Renal pelvis (tissue), 4 donors: ENCODE measurements around the gene EFS. TPM values are rescaled to one million over a fixed set of nuclear protein-coding genes. Genes with fewer than 3 reads are reported as not detected.
A peak's percentile ranks its signal among the peaks of the same experiment; 100 is the strongest.
"Not testable (repeated sequence)": the region's sequence is repeated elsewhere in the genome, so short reads cannot be mapped to it uniquely, and the experiment has no call there.

Experiments
- DNase-seq: peaks from one replicate; pipeline ENCODE4 v3.0.0-alpha.2; 2013
- polyA plus RNA-seq, 3 donors: library from polyadenylated mRNA; unstranded; fragments of 120-200 nt; gene quantifications; one replicate each; pipeline ENCODE4 v1.2.1, GENCODE V29; 2013; ENCODE audit not compliant: insufficient read length in 3 of 3

EFS gene
- polyA plus RNA-seq, 3 donors: 41.1 to 55.6 (median 45.5) TPM

- no peak for DNase-seq
Measured at GRCh38 chr14:23344481-23344880, 20.5 kb downstream of the EFS start.

GRCh38 chr14:23339506-23340268 is 25.3 kb downstream of the EFS start:
- DNase-seq: no peak

DNA sequence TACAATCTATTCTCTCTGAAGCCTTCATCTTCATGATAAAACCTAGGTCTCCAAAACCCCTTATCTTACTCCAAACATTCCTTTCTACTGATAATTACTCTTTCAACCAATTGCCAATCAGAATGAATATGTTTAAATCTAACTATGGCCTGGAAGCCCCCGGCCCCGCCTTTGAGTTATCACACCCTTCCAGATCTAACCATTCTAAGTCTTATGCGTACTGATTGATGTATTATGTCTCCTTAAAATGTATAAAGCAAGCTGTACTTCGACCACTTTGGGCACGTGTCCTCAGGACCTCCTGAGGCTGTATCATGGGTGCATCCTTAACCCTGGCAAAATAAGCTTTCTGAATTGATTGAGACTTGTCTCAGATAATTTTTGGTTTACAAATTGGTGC is 29.3 kb downstream of the EFS start:
- DNase-seq: no peak

DNA sequence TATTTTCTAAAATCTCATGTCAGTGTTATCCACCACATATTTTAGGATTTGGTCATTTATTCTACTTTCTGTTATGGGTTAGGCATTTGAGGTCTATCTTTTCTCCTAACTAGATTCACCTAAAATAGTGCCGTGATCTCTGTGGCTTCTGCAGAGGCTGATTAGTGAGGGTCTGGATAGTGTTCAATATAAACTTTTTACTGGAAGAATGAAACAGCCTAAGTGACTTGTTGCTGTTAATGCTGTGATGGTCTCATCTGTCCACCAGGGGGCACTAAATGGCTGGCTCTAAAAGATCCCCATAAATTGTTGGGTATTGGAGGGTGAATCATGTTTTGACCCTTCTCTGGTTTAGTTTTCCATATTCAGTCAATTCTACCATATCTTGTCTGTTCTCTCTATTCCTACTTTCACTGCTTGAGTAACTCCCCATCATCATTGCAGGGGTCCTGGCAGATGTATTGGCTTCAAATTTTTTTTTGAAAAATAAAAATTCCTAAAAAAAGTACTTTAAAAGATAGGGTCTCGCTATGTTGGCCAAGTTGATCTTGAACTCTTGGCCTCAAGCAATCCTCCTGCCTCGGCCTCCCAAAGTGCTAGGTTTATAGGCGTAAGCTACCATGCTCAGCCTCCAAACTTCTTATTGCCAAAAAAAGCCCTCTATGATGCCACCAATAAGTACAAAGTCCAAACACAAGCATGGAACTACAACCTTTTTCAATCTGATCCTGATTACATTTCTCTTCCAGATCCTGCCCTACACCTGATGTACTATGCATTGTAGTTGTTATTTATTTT is 36.8 kb downstream of the EFS start:
- DNase-seq: peak; percentile 71

- no peak for DNase-seq
Measured at GRCh38 chr14:23326491-23327332, 38.3 kb downstream of the EFS start.

- not testable (repeated sequence) for DNase-seq
Measured at GRCh38 chr14:23325746-23326145, 39.2 kb downstream of the EFS start.

DNA sequence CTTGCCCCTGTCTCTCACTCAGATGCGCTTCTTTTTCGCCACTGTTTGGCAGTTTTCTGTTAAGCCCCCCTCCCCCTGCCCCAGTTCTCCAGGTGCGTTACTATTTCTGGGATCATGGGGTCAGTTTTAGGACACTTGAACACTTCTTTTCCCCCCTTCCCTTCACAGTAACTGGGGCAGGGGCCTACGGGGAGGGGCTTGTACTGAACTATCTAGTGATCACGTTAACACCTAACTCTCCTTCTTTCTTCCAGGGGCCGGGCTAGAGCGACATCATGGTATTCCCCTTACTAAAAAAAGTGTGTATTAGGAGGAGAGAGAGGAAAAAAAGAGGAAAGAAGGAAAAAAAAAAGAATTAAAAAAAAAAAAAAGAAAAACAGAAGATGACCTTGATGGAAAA is 40.0 kb downstream of the EFS start:
- no peak for DNase-seq

DNA sequence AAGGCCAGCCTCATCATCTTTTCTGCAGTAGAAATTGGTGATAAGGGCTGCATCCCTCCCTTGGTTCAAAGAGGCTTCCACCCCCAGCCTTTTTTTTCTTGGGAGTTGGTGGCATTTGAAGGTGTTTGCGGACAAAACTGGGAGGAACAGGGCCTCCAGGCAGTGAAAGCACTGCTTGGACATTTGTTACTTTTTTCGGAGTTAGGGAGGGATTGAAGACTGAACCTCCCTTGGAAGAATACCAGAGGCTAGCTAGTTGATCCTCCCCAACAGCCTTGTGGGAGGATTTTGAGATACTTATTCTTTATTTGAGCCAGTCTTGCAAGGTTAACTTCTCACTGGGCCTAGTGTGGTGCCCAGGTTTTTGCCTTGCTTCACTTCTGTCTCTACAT is 40.5 kb downstream of the EFS start:
- DNase-seq: no peak

- DNase-seq: no peak
Measured at GRCh38 chr14:23323838-23324454, 41.0 kb downstream of the EFS start.

DNA sequence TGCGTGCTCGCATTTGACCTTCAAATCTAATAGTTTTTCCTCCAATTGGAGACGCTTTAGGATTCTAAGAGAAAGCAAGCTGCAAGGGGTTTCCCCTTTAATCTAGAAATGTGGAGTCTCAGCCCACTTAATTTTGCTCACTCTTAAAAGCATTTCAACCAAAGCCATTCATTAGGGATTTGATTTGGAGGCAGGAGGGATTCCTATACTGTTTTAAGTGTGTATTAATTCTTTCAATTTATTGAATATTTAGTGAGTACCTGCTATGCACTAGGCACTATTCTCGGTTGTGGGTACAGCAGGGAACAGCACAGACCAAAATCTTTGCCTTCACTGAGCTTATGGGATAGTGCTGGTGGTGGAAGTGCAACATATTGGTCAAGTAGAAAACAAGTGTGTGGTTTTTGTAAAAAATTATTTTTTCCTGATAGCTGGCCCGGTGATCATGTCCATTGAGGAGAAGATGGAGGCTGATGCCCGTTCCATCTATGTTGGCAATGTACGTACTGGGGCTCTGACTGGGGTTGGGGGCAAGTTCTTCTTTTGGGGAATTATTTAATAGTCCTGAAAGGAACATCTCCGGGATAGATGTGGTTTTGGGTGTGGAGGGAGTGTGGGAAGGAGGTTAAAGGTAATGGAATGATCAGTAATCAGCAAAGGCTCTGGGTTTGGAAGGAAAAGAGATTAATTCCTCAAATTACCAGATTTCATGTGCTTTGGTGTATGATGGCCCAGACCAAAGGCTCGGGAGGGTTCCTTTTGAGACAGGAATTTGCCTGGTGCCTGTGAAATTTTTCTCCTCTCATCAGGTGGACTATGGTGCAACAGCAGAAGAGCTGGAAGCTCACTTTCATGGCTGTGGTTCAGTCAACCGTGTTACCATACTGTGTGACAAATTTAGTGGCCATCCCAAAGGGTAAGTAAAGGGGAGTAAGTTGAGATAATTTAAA is 42.1 kb downstream of the EFS start:
- no peak for DNase-seq

- peak; percentile 21 for DNase-seq
Measured at GRCh38 chr14:23321572-23322547, 43.1 kb downstream of the EFS start.

DNA sequence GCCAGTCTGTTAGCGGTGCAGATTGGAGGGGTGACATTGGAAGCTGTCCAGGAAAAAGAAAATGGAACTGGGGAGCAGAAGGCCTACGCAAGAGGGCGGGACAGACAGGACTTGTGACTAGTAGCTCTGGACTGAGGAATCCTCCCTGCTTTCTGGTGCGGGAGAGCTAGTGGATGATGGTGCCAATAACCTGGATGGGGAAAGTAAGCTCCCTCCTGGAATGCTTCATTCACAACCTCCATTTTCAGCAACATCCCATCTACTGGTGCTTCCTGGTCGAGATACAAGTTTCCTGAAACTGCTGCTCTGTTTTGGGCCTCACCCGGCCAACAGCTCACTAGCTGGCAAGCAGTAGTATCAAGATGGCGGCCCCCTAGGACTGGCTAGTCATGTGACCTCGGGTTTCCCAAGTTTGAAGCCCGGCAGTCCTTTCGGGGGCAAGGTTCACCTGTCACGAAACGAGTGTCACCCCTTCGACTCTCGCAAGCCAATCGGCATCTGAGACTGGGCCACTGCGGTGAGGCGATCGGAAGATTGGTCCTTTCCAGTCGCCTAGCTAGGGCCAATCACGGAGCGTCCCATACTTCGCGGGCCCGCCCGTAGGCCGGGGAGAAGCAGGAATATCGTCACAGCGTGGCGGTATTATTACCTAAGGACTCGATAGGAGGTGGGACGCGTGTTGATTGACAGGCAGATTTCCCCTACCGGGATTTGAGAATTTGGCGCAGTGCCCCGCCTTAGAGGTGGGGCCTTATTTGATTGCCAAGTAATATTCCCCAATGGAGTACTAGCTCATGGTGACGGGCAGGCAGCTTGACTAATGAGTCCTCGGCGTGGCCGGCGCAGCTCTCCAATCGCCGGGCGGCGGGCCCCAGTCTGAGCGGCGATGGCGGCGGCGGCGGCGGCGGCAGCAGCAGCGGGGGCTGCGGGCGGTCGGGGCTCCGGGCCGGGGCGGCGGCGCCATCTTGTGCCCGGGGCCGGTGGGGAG is 44.1 kb downstream of the EFS start, which contains the start of gene PABPN1:
PABPN1 (plus strand) TSS at position 874 of the 988 bp plus-strand sequence; CDS start at position 887, 13 bp downstream.
- peak; percentile 100 for DNase-seq

DNA sequence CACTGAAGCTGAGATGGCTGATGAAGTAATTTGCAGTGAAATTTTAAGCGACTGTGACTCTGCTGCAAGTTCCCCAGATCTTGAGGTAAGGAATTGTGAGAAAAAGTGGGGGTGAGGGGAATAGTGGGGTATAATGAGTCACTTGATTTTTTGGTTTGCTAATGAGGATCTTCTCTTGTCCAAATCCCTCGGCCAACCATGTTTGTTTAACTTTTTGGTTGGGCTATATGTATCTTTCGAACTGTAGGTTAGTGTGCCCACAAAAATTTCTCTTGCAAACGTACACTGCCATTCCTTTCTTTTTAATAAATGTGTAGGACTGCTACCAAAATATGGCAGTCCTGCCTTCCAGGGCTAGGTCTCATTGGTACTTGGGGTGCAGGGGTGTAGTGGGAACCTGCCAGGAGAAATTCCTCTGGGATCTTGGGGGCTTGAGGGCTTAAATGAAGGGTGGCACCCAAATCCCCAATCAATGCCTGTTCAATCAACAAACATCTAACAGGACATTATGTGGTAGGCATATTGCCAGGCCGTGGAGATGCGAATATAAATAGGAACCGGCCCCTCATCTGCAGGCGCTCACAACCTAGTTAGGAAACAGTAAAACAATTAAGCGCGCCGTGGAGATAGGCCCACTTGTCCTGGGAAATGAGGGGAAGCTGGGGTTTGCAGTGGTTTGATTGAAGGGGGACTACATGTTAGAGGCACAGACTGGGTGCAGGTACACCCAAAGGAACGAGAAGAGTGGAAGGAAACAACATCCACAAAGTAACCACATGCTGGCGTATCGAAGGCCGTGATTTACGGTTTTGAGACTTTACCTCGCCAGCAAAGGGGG is 45.0 kb downstream of the EFS start:
- no peak for DNase-seq

DNA sequence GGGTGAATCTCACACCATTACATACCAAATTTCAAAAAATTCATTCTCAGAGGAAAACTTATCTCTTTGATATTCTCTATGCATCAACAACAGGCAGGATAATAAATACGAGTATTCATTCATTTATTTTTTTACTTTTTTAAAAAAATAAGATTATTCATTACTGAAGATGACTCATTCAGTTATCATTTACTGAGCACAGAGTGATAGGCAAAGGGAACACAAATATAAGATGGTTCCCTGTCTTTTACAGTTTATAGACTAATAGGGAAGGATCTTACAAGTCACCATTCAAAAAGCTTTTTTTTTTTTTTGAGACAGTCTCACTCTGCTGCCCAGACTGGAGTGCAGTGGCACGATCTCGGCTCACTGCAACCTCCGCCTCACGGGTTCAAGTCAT is 48.7 kb downstream of the EFS start:
- no peak for DNase-seq

GRCh38 chr14:23310546-23310945 is 54.4 kb downstream of the EFS start:
- DNase-seq: no peak

GRCh38 chr14:23308721-23309445 is 56.1 kb downstream of the EFS start:
- no peak for DNase-seq
